Stimulated activated CD4-positive, alpha-beta T cell treated with anti-CD3 and anti-CD28 coated beads, TNF-alpha, amount 100 ng/mL, for 4 hours (primary cell): ENCODE measurements around the gene SH3PXD2B.

Source experiments
- DNase-seq, 3 experiments: peaks; one replicate each; pipeline ENCODE4 v3.0.0-alpha.2; 2020; ENCODE audit warnings: low read depth in 3 of 3

Gene SH3PXD2B

DNA sequence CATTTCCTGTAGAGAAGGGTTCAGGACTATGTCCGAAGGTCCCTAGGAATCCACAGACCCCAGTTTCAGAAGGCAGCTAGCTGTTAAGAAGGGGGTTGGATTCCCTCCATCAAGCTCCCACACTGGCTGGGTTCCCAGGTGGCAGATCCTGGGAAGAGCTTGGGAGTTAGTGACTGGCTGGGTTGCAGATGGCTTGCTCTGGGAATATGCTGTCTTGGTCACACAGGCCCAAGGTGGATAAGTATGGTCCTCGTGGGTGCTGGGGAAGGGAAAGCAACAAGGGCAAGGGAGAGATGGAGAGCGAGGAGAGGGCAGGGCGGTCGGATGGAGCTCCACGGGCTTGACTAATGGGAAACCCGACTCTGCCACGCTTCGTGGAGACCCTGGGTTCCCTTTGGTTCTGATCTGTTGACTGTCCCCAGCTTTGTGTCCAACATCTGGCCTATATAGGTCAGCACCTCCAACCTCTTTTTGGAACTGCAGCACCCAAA lies 17.4 kb downstream of the SH3PXD2B start:
- DNase-seq: no peak

DNA sequence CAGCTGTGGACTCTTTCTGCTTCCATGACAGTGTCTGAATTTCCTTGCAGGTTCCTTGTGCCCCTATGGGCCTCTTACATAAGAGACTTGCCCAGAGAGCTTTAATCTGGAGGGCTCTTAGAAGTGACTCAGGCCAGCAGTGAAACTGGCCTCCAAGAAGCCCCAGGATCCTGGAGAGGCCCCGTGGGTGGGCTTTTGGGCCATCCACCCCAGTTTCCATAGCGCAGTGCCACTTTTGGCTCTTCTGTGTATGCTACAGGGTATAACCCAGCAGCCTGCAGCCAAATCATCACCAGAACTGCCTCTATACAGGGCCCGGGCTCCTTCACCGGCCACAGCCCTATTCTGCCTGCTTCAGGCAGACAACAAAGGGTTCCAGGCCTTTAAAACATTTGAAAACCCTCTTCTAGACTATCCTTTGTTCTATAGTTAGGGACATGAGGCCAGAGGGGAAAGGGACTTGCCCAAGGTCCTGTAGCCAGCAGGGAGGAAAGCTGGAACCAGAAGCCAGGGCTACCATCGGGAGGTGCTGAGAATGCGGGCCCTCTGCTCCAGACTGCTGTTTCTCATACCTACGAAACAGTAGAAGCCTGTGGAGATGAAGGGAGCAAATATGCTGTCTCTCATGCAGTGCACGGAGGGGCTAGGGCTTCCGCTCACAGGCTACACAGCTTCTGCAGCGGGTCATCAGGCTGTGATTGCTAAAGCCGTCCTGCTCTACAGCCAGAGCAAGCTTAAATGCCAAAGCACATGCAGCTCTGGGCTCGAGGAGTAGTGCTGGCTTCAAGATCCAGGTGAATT lies 18.0 kb downstream of the SH3PXD2B start:
- DNase-seq: no peak

DNA sequence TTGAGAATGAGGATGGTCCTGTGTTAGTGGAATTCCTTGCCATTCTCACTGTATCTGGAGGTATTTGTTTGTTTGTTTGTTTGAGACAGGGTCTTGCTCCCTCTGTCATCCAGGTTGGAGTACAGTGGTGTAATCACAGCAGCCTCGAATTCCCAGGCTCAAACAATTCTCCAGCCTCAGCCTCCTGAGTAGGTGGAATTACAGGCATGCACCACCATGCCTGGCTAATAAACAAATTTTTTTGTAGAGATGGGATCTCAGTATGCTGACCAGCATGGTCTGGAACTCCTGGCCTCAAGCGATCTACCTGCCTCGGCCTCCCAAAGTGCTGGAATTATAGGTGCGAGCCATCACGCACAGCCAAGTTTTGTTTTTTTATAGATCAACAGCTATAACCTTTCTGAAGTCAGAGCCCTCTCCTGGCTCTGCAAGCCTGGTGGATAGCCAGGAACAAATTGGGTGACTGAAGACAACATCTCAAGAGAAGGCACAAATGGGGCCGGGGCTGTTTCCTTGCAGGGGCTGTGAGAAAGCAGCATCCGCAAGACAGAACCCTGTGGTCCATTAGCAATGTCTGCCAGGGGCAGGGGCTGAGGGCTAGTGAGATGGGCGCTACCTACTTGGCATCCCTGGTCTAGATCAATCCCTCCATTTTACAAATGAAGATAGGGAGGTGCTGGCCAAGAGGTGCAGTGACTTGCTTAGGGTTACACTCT lies 18.8 kb downstream of the SH3PXD2B start:
- DNase-seq: no peak

DNA sequence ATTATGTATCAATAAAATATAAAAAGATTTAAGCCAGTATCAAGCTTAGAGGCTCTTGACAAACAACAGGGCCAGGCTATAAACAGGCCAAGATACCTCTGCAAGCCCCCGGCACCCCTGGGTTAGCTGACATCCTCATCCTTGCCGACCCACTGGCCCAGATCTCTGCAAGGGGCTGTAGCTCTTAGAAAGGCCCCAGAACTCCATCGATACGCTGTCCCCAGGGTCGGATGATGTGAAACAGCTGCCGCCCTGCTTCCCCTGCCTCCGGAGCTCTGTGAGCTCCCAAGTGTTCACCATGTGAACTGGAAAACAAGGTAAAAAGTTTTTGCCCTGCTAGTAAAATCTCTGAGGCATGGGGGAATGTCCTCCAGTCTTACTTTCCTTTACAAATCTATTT lies 20.1 kb downstream of the SH3PXD2B start:
- no peak for DNase-seq

DNA sequence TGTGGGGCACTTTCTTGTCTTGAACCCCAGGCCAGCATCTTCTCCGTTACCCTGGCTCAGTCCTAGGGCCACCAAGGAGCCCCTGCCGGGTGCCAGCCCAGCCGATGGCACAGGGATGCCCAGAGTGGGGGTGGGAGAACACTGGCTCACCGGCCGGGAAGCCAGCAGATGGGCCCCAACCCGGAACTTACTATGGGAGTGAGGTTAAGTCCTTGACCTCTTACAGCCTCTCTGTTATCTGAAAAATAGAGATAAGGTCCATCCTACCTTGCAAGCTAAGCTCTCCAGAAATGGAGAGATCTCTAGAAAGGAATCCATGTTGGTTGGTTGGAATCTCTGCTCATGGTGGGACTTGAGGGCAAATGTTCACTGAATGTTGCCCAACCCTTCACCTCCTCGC lies 20.8 kb downstream of the SH3PXD2B start:
- DNase-seq: no peak

DNA sequence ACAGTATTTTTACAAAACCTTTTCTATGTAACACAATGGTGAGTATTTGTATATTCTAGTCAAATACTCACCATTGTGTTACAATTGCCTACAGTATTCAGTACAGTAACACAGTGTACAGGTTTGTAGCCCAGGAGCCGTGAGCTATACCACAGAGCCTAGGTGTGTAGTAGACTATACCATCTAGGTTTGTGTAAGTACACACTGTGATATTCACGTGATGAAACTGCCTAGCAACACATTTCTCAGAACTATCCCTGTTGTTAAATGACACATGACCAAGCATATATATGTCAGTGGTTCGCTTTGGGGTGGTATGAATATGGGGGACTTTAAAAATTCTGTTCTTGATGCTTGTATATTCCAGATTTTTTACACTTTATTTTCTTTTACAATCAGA lies 21.3 kb downstream of the SH3PXD2B start:
- DNase-seq: no peak

DNA sequence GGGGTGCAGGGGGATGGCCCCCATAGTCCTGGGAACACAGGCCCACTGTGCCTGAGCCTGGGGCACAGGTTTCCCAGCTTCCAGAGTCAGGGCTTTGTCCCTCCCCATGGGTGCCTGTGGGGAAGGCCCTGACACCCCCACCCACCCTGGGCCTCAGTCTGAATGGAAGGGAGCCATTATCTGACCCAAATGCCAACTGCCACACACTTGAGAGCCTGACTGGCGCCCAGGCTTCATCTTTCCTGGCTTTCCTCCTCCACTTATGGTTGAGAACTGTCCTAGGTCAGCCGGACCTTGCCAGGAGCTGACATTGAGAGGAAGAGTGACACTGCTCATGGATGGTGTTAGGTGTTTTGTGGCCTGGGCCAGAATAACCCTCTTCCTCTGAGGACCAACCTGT lies 24.0 kb downstream of the SH3PXD2B start:
- no peak for DNase-seq

DNA sequence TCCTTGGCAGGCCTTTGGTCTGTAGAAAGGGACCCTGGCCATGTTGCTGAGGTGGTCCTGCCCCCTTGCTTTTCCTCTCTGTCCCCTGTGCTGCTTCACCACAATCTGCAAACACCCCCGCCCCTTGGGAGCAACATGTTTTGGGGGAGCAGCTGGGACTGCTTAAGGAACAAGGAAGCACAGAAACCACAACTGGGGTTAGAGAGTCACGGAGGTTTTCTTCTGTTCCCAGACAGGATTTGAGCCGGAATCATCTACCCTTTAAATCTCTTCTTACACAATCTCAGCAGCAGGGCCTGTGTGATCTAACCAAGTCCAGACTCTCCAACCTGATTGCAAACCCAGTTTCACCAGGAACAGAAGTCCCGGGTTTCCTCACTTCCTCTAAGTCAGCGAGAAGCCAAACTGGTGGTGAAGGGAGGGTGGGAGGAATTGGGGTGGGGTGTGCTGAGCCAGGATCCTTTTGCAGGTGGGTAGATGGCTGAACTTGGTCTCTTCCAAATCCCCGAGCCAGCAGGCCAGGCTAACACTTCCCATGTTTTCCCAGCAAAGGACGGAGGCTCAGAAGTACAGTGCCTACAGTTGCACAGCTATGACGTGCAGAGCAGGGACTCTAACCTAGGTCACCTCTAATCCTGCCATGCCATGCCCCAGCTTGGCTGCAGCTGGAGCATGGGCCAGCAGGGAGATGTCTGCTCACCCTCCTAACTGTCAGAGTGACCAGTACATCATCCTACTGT lies 25.0 kb downstream of the SH3PXD2B start:
- no peak for DNase-seq

DNA sequence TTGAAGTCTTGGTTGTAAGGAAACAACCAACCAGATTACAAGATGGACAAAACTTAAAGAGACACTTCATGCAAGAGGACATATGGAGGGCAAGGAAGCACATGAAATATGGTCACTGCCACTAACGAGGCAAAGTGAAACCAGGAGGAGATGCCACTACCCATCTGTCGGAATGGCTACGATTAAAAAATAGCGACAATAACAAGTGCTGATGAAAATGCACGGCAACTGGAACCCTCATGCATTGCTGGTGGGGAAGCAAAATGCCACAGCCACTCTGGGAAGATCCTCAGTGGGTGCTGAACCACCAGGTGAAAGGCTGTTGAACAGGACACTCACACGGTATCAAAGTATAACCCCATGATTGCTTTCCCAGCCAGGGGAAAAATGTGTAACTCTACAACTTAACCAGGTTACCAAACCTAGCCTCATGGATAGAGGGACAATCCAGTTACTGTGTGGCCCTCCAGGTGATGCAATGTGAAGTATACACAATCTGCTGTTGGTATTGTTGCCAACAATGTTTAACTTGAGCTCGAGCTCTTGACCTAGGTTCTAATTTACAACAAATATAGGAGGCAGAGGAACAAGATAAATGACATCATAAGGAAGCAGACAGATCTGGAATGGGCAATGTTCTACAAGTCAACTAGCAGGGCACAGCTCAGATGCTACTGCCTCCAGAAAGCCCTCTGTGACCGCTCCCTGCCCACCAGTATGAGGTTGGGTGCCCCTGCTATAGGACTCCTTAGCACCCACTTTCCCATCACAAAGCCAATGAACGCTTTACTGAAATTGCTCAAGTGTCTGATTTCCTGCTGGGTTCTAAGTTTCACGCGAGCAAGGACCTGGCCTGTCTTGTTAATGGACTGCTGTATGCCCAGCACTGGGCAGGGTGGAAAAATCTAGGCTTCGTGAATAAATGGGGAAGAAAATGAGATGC lies 25.8 kb downstream of the SH3PXD2B start:
- no peak for DNase-seq

DNA sequence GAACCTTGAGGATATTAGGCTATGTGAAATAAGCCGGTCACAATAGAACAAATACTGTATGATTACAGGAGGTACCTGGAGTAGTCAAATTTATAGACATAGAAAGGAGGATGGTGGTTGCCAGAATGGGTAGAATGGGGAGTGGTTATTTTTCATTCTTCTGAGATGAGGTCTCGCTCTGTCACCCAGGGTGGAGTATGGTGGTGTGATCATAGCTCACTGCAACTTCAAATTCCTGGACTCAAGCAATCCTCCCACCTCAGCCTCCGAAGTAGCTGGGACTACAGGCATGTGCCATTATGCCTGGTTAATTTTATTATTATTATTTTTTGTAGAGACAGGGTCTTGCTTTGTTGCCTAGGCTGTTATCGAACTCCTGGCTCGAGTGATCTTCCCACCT lies 27.1 kb downstream of the SH3PXD2B start:
- no peak for DNase-seq

DNA sequence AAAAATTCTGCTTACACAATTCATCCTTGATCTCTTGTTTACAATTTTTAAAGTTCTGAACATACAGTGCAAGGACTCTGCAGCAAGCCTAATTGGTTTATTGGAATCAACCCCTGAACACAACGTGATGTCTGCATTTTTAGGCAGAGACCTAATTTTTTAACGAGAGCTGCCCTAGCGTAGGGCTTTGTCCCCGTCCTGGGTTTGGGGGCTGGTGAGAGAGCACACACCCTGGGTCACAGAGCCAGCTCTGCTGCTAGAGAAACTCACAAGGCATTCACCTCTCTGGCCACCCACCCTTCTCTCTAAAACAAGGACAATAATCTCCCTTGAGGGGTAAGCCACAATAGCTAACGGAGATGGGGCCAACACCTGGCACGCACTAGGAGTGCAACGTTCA lies 28.2 kb downstream of the SH3PXD2B start:
- no peak for DNase-seq

DNA sequence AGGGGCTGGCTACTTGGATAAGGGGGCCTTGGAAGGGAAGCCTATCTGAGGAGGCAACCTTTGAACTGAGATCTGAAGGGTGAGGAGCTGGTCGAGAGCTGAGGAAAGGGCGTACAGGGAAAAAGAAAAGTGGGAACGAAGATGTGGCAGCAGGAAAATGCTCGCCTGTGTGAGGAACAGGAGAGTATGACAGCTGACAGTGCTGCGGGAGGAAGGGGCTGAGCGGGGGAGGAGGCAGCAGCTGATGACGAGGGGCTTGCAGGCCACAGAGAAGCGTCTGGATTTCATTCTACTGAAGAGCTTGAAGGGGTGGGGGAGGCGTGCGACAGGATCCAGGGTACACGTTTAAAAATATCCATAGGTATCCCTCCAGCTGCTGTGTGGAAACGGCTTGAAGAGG lies 28.9 kb downstream of the SH3PXD2B start:
- DNase-seq: no peak

DNA sequence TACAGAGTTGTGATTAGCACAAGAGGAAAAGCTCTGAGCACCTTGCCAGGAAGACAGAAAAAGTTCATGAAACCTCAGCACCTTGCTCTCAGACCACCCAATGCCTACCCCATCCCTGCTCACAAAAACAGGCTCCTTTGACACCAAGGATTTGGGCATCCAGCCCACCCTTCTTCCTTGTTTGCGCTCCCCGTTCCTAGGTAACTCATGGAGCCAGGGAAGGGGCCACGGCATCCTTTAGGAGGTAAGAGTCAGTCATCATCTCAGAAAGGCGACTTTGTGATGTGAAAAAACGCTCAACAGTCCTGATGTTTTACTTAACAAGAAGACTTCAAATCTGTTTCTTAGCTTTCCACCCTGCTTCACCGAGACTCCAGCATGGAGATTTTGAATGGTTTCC lies 29.5 kb downstream of the SH3PXD2B start:
- DNase-seq: no peak

DNA sequence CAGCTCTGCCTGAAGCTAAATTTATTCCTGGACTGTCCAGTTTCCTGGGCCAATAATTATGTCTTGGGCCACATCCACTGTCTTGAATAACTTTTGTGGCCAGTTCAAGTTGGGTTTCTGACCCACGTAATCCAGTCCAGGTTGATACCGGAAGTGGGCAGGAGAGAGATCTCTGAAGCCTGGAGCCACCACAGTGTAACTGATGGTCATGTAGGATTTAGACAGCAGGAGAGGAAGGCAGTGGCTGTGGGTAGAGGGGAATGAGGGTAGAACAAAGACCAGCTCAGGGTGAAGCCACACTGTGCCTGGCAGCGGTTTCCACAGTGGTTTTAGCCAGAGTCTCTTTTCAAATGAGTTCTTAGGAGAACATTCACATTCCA lies 30.2 kb downstream of the SH3PXD2B start:
- no peak for DNase-seq

DNA sequence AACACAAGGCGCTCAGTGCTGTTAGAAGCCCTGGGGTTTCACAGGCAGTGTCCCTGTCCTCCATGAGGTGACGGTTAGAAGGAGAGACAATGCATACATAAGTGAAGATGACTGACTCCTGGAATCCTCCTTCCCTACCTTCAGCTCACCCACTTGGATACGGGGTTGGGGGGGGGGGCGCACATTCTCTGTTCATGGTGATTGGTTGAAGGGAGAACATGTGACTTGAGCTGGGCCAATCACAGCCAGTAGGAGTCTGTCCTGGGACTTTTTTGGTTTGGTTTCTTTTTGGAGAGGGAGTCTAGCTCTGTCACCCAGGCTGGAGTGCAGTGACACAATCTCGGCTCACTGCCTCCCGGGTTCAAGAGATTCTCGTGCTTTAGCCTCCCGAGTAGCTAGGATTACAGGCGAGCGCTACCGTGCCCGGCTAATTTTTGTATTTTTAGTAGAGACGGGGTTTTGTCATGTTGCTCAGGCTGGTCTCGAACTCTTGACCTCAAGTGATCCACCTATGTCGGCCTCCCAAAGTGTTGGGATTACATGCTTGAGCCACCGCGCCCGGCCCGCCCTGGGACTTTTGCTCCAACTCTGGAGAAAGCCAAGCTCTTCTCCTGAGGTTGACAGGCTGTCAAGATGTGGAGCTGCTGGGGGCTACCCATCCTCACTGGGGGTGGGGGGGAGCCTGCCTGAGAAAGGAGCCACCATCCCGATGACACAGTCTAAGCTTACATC lies 30.8 kb downstream of the SH3PXD2B start:
- no peak for DNase-seq

DNA sequence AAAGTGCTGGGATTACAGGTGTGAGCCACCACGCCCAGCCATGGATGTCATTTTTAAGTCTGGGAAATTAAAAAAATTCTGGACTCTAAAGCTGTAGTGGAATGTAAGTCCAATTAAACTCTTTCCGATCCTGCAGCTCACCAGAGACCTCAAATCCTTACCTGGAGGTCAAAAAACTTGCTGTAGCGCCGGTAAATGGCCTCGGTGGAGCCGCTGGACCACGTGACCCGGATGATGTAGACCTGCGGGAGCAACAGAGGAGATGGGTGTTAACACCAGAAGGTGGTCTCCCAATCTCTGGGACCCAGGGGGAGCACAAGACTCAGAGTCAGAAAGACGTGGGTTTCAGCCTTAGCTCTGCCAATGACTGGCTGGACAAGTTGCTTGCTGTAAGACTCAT lies 32.1 kb downstream of the SH3PXD2B start:
- no peak for DNase-seq

DNA sequence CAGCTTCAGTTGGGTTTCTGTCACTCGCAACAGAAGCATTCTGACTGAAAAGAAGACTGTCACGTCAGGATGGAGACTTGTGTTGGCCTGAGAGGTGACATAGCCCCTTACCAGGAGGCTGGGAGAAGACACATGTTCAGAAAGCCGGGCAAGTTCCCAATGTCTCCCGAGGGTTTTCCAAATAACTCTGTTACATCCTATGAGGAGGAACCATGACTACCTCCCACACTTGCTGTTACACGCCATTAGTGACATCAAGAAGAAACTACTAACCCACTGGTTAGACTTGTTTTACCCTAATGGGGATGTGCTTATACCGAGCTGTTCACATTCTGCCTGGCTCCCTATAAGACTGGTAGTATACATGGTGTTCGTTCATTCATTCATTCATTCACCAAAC lies 33.3 kb downstream of the SH3PXD2B start:
- no peak for DNase-seq

DNA sequence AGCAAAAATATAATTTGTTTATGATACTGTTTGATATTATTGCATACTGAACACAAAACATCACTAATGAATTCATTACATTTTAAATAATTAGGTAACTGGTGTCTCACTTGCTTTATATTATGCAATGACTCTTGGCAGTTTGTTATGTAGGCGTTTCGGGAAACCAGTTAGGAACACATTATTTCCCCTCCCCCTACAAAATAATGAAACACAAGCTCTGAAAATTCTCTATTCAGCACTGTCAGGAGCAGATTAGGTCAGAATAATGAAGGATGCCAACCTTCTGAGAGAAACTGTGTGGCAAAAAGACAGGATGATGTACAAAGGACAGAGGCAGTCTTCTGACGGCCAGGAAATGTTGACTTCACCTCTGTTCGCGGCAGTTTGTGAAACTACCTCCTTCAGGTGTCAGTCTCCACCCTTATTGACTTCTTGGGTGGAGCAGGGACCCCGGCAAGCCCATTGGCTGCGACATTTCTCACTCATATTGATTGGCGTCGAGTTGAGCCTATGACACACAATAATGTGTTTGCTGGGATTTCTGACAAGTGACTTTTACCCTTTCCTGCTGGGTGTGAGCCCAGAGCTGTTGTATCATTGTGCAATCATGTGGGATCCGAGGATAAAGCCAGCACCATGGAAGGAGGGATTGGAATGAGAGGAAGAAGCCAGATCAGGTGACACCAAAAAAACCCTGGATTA lies 33.9 kb downstream of the SH3PXD2B start:
- DNase-seq: no peak

DNA sequence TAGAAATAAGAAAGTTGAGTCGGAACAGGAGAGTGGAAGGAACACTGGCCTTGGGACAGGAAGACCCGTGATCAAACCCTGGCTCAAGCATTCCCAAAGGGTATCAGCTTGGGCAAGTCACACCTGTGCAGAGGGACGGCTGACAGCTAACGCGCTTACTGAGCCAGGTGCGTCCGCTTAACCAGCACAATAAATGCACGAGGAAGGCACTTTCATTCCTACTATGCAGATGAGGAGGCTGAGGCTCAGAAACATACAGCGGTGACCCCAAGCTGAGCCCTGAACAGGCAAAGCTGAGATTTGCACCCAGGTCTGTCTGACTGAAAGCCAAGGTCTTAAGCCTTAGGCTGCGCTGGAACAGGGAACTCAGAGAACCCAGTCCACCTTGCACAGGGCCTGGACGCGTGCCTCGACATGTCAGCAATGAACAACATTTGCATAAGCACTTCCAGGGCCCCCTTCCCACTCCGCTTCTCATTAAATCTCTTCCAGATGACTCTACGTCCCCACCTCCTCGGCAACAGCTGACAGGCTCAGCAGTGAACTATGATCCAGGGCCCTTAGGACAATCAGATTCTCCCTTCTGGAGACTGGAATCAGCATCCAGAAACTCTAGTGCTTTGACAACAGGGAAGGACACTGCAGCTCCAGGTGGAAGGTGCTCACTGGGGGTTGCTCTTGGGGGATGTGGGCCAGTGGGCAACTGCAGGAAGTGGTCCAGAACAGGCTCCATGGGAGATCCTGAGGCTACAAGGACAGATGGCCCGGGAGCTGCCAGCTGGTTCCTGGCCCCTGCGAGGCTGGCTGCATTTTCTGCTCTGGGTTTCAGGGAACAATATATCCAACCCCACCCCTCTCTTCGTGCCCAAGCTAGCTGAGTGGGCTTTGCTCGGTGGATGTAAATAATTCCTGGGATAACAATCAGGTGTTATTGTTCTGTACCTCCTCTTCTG lies 35.2 kb downstream of the SH3PXD2B start:
- DNase-seq: no peak
